GM19468 (cell line): Measurements from ENCODE around the gene NECAP2.
A peak's percentile ranks its signal among the peaks of the same experiment; 100 is the strongest.

Experiments used
- ATAC-seq: cut with Tn5 transposase; IDR thresholded peaks from one replicate; pipeline ENCODE4 v1.9.1; 2021; ENCODE audit warnings: mild to moderate bottlenecking, moderate library complexity, moderate number of reproducible peaks; ENCODE audit not compliant: unreplicated experiment; ENCODE audit errors: extremely low read depth

NECAP2 gene

DNA sequence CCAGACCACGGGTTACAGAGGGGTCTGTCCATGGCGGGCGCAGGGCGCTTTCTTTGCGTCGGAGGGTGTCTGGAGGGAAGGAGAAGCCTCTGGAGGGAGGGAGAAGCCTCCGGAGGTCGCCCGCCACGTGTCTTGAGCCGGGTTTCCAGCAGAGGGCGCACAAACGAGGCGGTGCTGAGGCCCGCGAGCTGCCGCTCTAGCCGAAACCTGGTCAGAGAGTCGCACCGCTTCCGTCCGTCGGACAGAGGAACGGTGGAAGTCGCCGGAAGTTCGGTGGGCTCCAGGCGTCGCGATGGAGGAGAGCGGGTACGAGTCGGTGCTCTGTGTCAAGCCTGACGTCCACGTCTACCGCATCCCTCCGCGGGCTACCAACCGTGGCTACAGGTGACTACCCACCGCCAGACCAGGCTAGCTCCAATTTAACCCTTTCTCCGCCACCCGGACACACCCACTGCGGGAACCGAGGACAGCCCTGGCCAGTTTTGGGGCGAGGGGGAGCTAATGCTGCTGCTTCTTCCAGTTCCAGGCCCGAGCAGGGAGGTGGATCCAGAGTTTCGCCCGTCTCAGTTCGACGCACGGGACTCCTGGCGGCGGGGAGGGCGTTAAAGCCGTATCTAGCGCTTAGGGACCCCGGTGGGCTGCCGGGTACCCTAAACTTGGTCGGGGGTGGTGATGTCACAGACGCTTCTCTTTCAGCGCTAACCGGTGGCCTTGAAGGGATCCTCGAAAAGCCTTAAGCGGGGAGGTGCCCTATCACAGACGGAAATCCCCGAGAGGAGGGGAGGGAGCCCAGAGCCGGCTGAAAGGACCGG is at the start of gene NECAP2:
Gene NECAP2, plus strand, starts transcription at position 255 of the 812 bp plus-strand sequence. Its CDS starts 38 bp downstream, at position 293.
- peak; percentile 39 for ATAC-seq

DNA sequence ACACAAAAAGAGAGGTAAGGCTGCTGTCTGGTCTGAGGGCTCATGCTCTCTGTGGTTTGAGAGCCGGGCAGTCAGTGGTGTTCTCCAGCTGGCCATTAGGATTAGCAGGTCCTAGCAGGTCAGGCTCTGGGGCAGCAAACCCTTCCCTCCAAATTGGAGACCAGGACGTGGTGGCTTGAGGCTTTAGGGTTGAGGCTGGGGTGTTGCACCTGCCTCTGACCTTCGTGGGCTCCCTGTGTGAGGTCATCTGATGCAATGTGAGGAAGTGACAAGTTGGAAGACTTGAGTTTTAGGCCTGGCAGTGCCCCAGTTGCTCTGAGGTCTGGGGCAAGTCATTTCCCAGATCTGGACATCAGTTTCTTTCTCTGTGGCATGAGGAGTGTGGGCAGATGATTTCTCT is 49.1 kb upstream of the NECAP2 start:
- no peak for ATAC-seq

DNA sequence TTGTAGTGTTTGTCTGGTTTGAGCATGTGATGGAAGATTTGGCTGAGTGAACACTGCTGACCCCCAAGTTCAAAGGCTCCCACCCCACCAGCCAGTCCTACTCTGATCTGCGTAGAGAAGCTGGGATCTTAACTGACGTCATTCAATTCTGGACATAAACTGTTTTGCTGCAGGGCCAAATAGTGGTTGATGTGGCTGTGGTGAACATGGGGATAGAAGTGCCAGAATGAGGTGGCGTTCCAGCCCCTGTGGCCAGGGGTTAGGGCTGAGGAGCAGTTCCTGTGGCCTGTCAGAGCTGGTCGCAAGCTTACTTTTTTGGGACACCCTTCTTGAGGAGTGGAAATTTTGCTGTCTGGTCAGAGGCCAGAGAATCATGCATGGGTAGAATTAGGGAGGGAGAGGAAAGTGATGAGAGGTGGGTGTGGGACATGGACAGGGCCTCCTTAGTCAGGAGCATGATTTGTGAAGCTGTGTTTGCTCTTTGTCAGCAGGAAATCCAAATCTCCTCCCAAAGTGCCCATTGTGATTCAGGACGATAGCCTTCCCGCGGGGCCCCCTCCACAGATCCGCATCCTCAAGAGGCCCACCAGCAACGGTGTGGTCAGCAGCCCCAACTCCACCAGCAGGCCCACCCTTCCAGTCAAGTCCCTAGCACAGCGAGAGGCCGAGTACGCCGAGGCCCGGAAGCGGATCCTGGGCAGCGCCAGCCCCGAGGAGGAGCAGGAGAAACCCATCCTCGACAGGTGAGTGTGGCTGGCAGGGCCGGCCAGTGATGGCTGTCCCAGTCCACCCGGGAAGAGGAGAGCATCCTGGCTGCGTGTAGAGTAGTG is 47.6 kb upstream of the NECAP2 start:
- no peak for ATAC-seq

DNA sequence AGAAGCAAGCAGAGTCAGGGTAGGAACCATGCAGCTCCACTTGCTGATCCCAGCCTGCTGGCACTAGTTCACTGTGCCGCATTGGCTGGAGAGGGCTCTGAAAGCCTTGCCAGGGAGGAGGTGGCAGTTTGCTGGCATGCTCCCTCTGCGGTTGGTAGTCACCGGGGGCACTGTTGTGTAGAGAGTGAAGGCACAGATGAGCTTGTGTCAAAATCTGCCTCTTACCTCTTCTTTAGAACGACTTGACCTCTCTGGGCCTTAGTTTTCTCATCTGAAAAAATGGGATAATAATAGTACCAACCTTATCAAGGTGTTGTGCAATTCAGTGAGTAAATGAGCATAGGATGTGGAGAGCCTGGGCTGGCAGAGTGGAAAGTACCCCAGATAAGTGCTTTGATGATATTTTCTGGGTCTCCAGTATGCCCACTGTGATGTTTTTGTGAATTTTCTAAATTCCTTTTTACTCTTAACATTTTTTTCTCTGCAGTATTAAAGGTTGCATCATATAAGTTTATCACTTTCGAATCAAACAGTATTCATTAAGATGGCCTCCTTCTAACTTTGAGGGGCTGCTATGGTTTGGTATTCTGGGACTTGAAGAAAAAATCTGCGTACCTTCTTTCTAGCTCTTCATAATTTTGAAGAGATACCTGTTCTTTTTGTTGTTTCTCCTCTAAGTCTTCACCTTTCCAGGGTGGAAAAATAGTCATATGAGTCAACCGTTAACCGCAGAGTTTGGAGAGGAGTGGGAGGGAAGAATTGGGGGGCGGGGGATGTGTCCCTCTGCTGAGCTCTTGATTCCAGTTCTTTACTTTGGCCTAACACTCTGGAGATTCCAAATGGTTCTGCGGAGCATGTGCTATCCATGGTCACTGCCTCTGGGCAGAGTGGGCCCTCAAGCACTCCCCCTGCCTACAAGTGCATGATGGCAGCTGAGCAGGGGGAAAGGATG is 46.7 kb upstream of the NECAP2 start:
- ATAC-seq: no peak

GRCh38 chr1:16394977-16395376 is 45.5 kb upstream of the NECAP2 start:
- no peak for ATAC-seq

GRCh38 chr1:16396591-16396990 is 43.9 kb upstream of the NECAP2 start:
- ATAC-seq: no peak

- no peak for ATAC-seq
Observed at GRCh38 chr1:16397120-16397519, 43.4 kb upstream of the NECAP2 start.

DNA sequence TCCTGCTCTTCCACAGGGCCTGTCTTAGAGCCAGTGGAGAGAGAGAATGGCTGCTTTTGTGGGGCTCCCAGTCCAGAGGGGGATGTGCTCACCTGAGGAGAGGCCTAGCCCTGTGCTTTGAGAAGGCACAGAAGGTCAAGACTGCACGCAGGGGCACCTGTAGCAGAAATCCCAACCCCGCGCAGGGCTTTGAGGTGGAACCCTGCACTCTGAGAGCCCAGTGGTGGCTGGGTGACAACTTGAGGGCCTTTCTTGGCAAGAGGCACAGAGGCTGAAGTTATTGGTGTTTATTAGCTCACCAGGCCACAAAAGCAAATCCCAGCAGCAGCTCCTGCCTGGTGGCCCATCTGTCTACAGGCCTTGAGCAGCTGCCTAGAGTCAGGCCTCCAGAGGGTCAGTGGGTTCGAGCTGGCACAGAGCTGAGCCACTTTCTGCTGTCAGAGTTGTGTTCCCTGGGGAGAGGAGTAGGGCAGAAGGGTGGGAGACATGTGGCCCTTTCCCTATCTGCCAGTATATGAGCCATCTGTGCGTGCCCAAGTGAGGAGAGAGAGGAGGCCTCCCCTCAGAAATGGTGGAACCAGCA is 42.1 kb upstream of the NECAP2 start:
- ATAC-seq: no peak

GRCh38 chr1:16402742-16403141 is 37.8 kb upstream of the NECAP2 start:
- ATAC-seq: no peak

- no peak for ATAC-seq
Observed at GRCh38 chr1:16405441-16405840, 35.1 kb upstream of the NECAP2 start.

DNA sequence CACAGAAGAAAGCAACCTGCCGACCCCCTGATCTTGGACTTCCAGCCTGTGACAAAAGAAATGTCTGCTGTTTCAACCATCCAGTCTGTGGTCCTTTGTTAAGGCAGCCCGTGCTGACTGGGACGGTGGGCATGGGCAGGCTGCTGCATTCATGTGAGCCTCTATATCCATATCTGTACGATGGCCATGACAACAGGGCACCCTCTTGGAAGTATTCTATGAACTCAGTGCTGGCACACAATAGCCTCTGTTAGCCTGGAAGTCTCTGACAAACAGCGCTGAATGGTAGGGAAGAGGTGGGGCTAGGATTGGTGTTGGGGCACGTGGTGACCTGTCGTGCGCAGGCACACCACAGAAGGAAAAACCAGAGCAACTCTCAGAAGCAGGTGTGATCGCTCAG is 33.7 kb upstream of the NECAP2 start:
- ATAC-seq: no peak

DNA sequence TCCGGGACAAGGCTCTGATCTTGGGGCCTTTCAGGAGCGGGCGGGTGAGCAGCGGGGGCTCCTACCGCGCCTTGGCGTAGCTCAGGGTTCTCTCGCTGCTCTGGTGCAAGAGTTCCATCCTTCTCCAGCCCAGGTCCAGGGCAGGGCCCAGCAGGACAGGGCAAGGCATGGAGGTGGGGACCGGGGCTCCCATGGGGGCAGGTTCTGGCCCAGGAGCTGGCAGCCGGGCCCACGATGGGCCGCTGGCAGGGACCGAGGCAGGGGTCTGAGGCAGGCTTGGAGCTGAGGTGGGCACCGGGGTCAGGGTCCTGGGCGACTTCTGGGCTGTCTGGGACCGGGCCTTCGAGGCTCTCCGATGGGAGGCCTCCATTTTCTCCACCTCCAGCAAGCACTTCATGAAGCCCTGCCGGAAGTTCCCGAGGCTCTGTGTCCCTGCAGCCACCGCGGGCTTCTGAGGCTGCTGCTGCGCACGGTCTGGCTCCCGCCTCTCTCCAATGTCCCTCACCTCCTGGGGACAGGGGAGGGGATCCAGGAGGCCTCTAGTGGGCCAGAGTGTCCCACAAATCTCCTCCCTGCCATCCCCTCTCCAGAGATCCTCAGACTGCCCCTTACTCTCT is 30.9 kb upstream of the NECAP2 start:
- no peak for ATAC-seq

DNA sequence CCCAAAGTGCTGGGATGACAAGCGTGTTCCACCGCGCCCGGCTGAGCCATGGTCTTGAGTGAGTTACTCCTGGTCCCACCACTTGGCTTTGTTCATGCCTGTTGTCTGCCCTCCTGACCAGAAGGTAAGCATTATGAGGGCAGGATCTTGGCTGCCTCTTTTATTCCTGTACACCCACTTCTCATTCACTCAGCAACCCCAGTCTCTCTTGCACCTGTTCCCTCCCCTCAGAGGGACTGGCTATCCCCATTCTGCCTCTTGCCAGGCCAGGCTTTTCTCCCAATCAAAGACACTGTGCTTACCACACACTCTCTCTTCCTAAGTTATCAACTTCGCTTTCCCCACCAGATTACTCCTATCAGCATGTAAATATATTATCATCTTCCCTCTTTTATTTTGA is 29.7 kb upstream of the NECAP2 start:
- ATAC-seq: no peak

GRCh38 chr1:16413191-16413590 is 27.3 kb upstream of the NECAP2 start:
- no peak for ATAC-seq

DNA sequence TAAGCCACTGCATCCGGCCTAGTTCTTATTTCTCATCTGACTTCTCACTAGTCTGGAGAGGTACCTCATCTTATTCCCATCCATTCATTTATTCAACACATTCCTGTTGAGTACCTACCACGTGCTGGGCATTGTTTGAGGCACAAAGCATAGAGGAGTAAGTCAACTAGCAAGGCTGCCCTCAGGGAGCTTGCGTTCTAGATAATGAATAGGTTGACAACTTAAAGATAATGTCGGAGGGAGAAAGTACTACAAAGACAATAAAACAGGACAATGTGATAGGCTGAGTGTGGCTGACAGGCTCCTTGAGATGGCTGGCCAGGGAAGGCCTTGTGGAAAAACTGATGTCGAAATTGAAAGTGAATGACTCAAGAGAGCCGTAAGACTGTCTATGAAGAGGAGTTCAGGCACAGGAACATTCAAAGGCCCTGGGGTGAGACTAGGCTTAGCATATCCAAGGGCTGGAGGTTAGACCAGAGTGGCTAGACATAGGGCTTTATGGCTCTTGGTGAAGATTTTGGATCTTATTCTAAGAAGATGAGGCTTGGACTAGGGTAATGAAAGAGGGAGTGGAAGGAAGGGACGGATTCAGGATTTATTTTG is 21.6 kb upstream of the NECAP2 start:
- no peak for ATAC-seq

- ATAC-seq: peak; percentile 89
Observed at GRCh38 chr1:16420424-16421118, 20.0 kb upstream of the NECAP2 start.

DNA sequence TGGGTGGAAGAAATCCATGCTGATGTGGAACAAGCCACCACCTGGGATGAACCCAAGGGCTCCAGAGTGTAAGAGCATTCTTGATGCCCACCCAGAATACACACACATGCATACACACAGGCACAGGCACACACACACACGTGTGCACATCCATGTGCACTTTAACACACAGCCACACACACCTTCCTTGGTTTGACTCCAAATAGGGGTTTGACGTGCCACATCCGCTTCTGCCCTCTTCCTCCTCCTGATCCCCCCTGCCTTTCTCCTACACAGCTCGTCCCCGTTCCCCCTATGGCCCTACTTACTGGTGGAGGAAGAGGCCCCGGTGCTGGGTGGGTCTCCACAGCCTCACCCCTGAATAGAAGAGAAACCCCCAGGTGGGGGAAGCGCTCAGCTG is 19.3 kb upstream of the NECAP2 start:
- no peak for ATAC-seq

GRCh38 chr1:16422041-16422440 is 18.5 kb upstream of the NECAP2 start:
- ATAC-seq: no peak
